ENCODE measurements around the gene WDR38. TPM values are rescaled to one million over a fixed set of nuclear protein-coding genes. Genes with fewer than 3 reads are reported as not detected.

Gene WDR38
- total RNA-seq, 6 experiments from 2014 or later, result not detected

DNA sequence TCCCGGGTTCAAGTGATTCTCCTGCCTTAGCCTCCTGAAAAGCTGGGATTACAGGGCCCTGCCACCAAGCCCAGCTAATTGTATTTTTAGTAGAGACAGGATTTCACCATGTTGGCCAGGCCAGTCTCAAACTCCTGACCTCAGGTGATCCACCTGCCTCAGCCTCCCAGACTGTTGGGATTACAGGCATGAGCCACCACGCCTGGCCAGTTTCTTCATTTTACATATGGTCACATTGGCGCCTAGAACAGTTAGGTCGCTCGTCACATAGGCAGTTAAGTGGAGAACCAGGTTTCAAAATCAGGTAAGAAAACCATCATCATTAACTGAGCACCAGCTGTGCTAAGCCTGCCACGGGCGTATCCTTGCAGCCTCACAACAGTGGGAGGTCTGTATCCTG is 40.2 kb upstream of the WDR38 start:
- H3K4me3 ChIP-seq, result no peak overlapping the region
- DNase-seq (peak in 1 of 3 donors; percentile 4), ATAC-seq (no peak)
- H3K9me3 ChIP-seq, result no peaks in the 10 kb centered on the region
- WGBS (ENCODE audit: insufficient coverage, low coverage, low lambda C conversion rate, missing lambda C conversion rate), result 78% methylated on average over 4 of the region's 7 CpGs
- no peaks in the 10 kb centered on the region for H3K36me3 ChIP-seq
- TF ChIP-seq, protein P1, sequence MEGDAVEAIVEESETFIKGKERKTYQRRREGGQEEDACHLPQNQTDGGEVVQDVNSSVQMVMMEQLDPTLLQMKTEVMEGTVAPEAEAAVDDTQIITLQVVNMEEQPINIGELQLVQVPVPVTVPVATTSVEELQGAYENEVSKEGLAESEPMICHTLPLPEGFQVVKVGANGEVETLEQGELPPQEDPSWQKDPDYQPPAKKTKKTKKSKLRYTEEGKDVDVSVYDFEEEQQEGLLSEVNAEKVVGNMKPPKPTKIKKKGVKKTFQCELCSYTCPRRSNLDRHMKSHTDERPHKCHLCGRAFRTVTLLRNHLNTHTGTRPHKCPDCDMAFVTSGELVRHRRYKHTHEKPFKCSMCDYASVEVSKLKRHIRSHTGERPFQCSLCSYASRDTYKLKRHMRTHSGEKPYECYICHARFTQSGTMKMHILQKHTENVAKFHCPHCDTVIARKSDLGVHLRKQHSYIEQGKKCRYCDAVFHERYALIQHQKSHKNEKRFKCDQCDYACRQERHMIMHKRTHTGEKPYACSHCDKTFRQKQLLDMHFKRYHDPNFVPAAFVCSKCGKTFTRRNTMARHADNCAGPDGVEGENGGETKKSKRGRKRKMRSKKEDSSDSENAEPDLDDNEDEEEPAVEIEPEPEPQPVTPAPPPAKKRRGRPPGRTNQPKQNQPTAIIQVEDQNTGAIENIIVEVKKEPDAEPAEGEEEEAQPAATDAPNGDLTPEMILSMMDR (IDR thresholded peaks at IDR 0.05), result no peak
- no peak for TF ChIP-seq POLR2A (IDR thresholded peaks at IDR 0.05)
- no peaks in the 10 kb centered on the region for H3K27me3 ChIP-seq
- H3K4me1 ChIP-seq, result no peaks in the 10 kb centered on the region
- intact Hi-C loops (cut with DNase I), result no loop called here
- H3K27ac ChIP-seq, result no peak overlapping the region

DNA sequence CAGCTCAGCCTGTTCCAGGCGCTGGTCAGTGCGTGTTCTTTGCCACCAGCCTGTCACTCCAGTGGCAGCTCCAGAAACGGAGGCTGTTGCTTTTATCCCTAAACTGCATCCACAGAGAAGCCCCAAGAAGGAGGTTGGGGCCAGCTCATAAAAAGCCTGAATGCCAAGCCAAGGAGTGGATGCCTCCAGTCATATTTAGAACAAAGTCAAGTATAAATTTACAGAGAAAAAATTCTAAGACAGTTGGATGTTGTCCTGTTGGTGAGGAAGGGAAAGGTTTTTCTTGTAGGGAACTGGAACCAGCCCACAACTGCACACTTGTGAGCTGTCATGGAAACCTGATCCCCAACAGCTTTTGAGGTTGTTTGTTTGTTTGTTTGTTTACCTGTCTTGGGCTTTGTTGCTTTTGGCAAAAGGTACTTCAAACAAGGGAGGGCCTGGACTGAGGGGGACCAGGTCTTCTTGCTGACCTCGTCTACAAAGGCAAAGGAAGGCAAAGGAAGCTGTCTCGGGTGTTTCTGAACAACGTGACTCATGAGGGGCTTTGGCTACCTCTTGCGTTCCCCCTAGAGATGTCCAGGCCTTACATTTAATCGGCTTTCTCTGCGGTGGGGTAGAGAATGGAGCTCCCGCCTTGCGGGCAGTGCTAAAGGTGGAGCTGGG is 39.6 kb upstream of the WDR38 start:
- WGBS (ENCODE audit: insufficient coverage, low coverage, low lambda C conversion rate, missing lambda C conversion rate), result 67% methylated on average over 5 of the region's 11 CpGs
- DNase-seq, result no peak
- TF ChIP-seq, protein P1 (IDR thresholded peaks at IDR 0.05), result no peak
- TF ChIP-seq POLR2A (IDR thresholded peaks at IDR 0.05), result no peak

DNA sequence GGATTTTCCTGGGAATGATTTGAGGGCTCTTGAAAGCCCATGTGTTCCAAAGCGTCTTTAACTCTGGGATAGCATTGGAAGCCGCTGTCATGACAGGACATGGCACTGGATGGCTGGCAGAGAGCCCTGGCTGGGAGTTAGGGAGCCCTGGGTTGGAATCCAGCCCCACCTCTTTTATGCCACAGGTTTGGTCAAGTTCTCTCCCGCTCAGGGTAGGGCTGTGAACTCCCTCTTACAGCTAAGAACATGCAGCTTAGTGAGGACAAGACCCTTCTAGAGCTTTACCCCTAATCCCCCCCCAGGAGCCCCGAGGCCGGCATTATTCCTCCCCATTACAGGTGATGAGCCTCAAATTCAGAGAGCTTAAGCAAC is 39.1 kb upstream of the WDR38 start:
- intact Hi-C loops (cut with DNase I), result no loop called here
- Histone ChIP-seq H3K36me3 (no peaks in the 10 kb centered on the region), H3K27ac (no peak overlapping the region), H3K27me3 (no peaks in the 10 kb centered on the region), H3K4me1 (peaks cover 0 to 4% (median 0%) of the 10 kb centered on the region in 4 donors), H3K9me3 (no peaks in the 10 kb centered on the region), H3K4me3 (no peak overlapping the region)
- TF ChIP-seq POLR2A (IDR thresholded peaks at IDR 0.05), result no peak
- TF ChIP-seq, protein P1 (IDR thresholded peaks at IDR 0.05), result no peak
- ATAC-seq (no peak), DNase-seq (no peak)
- 65% methylated on average over 2 of the region's 5 CpGs for WGBS (ENCODE audit: insufficient coverage, low coverage, low lambda C conversion rate, missing lambda C conversion rate)

More for the DNA sequence above, 39.6 kb upstream of the WDR38 start:
- no peak for ATAC-seq
- Histone ChIP-seq H3K27ac (no peak overlapping the region), H3K27me3 (no peaks in the 10 kb centered on the region), H3K9me3 (no peaks in the 10 kb centered on the region), H3K36me3 (no peaks in the 10 kb centered on the region), H3K4me3 (no peak overlapping the region), H3K4me1 (peaks cover 0 to 4% (median 0%) of the 10 kb centered on the region in 4 donors)
- intact Hi-C loops (cut with DNase I), result no loop called here

DNA sequence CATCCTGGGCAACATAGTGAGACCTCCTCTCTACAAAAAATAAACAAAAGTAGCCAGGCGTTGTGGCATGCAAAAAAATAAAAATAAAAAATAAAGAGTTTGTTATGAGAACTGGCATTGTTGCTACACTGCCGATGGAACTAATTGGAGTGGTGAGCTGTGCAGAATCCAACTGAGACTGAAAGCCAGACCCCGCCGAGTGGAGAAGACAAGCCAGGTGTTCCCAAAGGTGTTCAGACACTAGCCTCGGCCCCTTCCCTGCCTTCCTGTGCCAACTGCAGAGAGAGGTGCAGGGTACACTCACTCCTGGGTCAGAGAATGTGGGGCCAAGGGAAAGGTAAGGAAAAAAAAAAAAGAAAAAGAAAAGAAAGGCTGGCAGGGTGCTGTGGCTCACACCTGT is 37.7 kb upstream of the WDR38 start:
- Histone ChIP-seq H3K27ac (no peak overlapping the region), H3K4me3 (no peak overlapping the region), H3K9me3 (no peaks in the 10 kb centered on the region), H3K27me3 (no peaks in the 10 kb centered on the region), H3K4me1 (peaks cover 0 to 4% (median 0%) of the 10 kb centered on the region in 4 donors), H3K36me3 (no peaks in the 10 kb centered on the region)
- WGBS (ENCODE audit: insufficient coverage, low coverage, low lambda C conversion rate, missing lambda C conversion rate), result 67% methylated on average over 1 of the region's 5 CpGs
- ATAC-seq (no peak), DNase-seq (peak in 1 of 3 donors; percentile 6)
- intact Hi-C loops (cut with DNase I), result no loop called here
- TF ChIP-seq, protein P1 (IDR thresholded peaks at IDR 0.05), result no peak
- no peak for TF ChIP-seq POLR2A (IDR thresholded peaks at IDR 0.05)

Data from right lobe of liver (tissue), 6 donors.